GM12892 (cell line): ENCODE measurements around the gene TFB1M.
A peak's percentile ranks its signal among the peaks of the same experiment; 100 is the strongest.
"Not testable (repeated sequence)": the region's sequence is repeated elsewhere in the genome, so short reads cannot be mapped to it uniquely, and the experiment has no call there.

Source experiments
- DNase-seq: peaks from one replicate; pipeline ENCODE4 v3.0.0; 2011; ENCODE audit not compliant: insufficient read length
- FAIRE-seq: peaks from 2 replicates; lab custom pipeline; 2011; peaks lifted over from hg19 to GRCh38; lab: Jason Lieb, UNC
- POLR2A ChIP-seq: IDR thresholded peaks from 2 replicates; pipeline ENCODE4 v1.6.1; 2011; ENCODE audit warnings: low read depth, low read length, control low read depth
- POLR2AphosphoS5 ChIP-seq: IDR thresholded peaks from 2 replicates; pipeline ENCODE4 v1.6.1; 2011; ENCODE audit warnings: low read depth, low read length, control low read depth
- TAF1 ChIP-seq: IDR thresholded peaks from 2 replicates; pipeline ENCODE4 v1.6.1; 2011; ENCODE audit warnings: low read depth, mild to moderate bottlenecking, control low read depth, low read length, borderline replicate concordance

TFB1M gene

GRCh38 chr6:155344341-155345006, 30.2 kb upstream of the TFB1M start:
- no peak for DNase-seq
- no peak for FAIRE-seq
- no peak for TF ChIP-seq POLR2A
- no peak for TF ChIP-seq POLR2AphosphoS5
- TF ChIP-seq TAF1, result no peak

- TF ChIP-seq POLR2AphosphoS5, result no peak
- TF ChIP-seq POLR2A, result no peak
- no peak for TF ChIP-seq TAF1
- FAIRE-seq, result peak; percentile 85
Observed at GRCh38 chr6:155341130-155341828, 27.0 kb upstream of the TFB1M start.

GRCh38 chr6:155340464-155341129, 26.3 kb upstream of the TFB1M start:
- no peak for DNase-seq
- no peak for TF ChIP-seq POLR2A
- no peak for TF ChIP-seq TAF1
- TF ChIP-seq POLR2AphosphoS5, result no peak
- FAIRE-seq, result no peak

More at GRCh38 chr6:155341130-155341828, 27.0 kb upstream of the TFB1M start:
- no peak for DNase-seq

- DNase-seq, FAIRE-seq: not testable (repeated sequence)
Observed at GRCh38 chr6:155339929-155340328, 25.6 kb upstream of the TFB1M start.

DNA sequence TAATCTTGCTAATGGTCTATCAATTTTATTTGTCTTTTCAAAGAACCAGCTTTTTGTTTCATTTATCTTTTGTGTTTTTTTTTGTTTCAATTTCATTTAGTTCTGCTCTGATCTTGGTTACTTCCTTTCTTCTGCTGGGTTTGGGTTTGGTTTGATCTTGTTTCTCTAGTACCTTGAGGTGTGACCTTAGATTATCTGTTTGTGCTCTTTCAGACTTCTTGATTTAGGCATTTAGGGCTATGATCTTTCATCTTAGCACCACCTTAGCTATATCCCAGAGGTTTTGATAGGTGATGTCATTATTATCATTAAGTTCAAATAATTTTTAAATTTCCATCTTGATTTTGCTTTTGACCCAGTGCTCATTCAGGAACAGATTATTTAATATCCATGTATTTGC, 24.0 kb upstream of the TFB1M start:
- FAIRE-seq, result not testable (repeated sequence)

DNA sequence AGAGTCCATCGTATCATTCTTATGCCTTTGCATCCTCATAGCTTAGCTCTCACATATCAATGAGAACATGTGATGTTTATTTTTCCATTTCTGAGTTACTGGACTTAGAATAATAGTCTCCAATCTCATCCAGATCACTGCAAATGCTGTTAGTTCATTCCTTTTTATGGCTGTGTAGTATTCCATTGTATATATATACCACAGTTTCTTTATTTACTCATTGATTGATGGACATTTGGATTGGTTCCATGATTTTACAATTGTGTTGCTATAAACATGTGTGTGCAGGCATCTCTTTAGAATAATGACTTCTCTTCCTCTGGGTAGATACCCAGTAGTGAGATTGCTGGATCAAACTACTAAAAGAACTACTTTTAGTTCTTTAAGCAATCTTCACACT, 21.0 kb upstream of the TFB1M start:
- no peak for TF ChIP-seq POLR2A
- no peak for TF ChIP-seq POLR2AphosphoS5
- TF ChIP-seq TAF1, result no peak
- DNase-seq (no peak), FAIRE-seq (no peak)

More for the DNA sequence above, 24.0 kb upstream of the TFB1M start:
- DNase-seq, result not testable (repeated sequence)

DNA sequence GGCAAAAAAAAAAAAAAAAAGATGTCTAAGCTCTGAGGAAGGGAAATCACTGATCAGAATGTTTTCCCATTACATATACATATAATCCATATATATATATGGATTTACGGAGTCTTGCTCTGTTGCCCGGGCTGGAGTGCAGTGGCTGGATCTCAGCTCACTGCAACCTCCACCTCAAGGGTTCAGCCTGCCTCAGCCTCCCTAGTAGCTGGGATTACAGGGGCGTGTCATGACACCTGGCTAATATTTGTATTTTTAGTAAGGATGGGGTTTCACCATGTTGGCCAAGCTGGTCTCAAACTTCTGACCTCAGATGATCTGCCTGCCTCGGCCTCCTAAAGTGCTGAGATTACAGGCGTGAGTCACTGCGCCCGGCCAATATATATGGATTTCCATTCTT, 19.8 kb upstream of the TFB1M start:
- not testable (repeated sequence) for FAIRE-seq, DNase-seq

DNA sequence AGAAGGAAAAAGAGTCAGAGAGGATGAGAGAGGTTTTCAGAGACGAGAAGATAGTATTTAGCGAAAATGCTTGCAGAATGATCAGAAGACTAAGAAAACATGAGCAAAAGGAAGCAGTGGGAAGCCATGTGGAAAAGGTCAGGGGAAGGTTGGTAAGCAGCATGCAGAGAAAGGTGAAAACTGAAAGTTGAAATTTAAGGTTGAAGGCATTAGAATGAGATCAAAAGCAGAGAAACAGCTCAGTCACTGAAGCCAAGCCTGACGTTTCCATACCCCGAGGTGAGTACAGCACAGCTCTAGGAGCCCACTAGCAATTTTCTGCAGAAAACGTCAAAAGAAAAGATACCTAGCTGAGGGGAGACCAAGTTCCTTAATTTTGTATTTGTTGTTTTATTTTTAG, 19.1 kb upstream of the TFB1M start:
- DNase-seq, result no peak
- TF ChIP-seq TAF1 (no peak), POLR2AphosphoS5 (no peak), POLR2A (no peak)
- FAIRE-seq, result peak; percentile 91

- DNase-seq (no peak), FAIRE-seq (no peak)
- no peak for TF ChIP-seq TAF1
- no peak for TF ChIP-seq POLR2A
- no peak for TF ChIP-seq POLR2AphosphoS5
Observed at GRCh38 chr6:155330922-155331321, 16.6 kb upstream of the TFB1M start.

- DNase-seq (no peak), FAIRE-seq (no peak)
- TF ChIP-seq POLR2A, result no peak
- TF ChIP-seq TAF1, result no peak
- TF ChIP-seq POLR2AphosphoS5, result no peak
Observed at GRCh38 chr6:155330133-155330734, 15.9 kb upstream of the TFB1M start.

DNA sequence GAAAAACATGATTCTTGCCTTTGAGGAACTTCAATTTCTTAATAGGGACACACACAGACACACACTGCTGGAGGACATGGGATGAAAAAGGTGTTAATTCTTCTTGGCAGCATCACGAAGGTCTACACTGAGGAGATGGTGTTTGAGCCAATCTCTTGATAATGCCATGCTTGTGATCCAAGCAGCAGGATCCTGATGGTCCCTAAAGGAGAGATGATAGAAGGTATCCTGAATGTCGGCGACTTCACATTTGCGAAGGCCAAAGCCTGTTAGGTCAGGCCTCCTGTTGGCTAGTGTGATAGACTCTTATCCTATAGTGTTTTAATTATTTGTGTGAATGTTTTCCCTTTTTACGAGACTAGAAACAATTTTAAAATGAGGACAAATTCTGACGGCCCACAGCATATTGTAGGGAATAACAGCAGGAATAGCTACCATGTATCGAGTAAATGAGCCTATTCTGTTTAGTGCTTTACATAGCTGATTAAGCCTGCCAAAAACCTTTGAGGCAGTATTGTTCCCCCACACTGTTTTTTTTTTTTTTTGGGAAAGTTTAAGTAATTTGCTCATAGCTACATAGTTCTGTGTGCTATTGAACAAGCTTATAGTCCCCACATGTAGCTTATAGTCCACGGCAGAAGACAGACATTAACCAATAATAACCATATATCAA, 15.3 kb upstream of the TFB1M start:
- peak; percentile 30 for FAIRE-seq
- TF ChIP-seq POLR2AphosphoS5 (no peak), POLR2A (no peak), TAF1 (no peak)
- DNase-seq, result no peak
